IMR-90 (cell line): ENCODE results near the gene GABBR2.

ENCODE experiments used
- BHLHE40 ChIP-seq: fragments of 150-350 bp; IDR thresholded peaks from 2 replicates; pipeline ENCODE4 v1.6.1; 2016; ENCODE audit warnings: mild to moderate bottlenecking, low read depth, low read length
- CEBPB ChIP-seq: IDR thresholded peaks from 2 replicates; pipeline ENCODE4 v1.6.1; 2012; ENCODE audit warnings: low read depth, low read length, improper control_type of control experiment
- MAFK ChIP-seq: IDR thresholded peaks from 2 replicates; pipeline ENCODE4 v1.6.1; 2012; ENCODE audit warnings: low read depth, low read length, improper control_type of control experiment
- MAZ ChIP-seq: IDR thresholded peaks from 2 replicates; pipeline ENCODE4 v1.6.1; 2012; ENCODE audit warnings: low read depth, mild to moderate bottlenecking, low read length, improper control_type of control experiment, moderate library complexity, borderline replicate concordance
- MXI1 ChIP-seq: IDR thresholded peaks from 2 replicates; pipeline ENCODE4 v1.6.1; 2012; ENCODE audit warnings: low read depth, mild to moderate bottlenecking, low read length, moderate library complexity, borderline replicate concordance
- POLR2A ChIP-seq: IDR thresholded peaks from 2 replicates; pipeline ENCODE4 v1.6.1; 2012; ENCODE audit warnings: mild to moderate bottlenecking, low read depth, low read length
- RAD21 ChIP-seq: IDR thresholded peaks from 2 replicates; pipeline ENCODE4 v1.6.1; 2012; ENCODE audit warnings: low read length, improper control_type of control experiment
- RCOR1 ChIP-seq: IDR thresholded peaks from 2 replicates; pipeline ENCODE4 v1.6.1; 2012; ENCODE audit warnings: mild to moderate bottlenecking, low read length, improper control_type of control experiment; ENCODE audit not compliant: insufficient replicate concordance
- SMC3 ChIP-seq: fragments of 150-350 bp; IDR thresholded peaks from 2 replicates; pipeline ENCODE4 v1.6.1; 2016; ENCODE audit warnings: low read depth, mild to moderate bottlenecking, antibody characterized with exemption, low read length, moderate library complexity
- TF ChIP-seq, protein P1 (sequence below): conservative IDR thresholded peaks from 2 replicates; pipeline ENCODE4 v1.5.1; 2012; ENCODE audit warnings: mild to moderate bottlenecking, low read depth, low read length, improper control_type of control experiment
- TF ChIP-seq, protein P2 (sequence below): fragments of 150-350 bp; IDR thresholded peaks from 2 replicates; pipeline ENCODE4 v1.6.1; 2016; ENCODE audit warnings: low read depth, mild to moderate bottlenecking, low read length, moderate library complexity, borderline replicate concordance

DNA sequence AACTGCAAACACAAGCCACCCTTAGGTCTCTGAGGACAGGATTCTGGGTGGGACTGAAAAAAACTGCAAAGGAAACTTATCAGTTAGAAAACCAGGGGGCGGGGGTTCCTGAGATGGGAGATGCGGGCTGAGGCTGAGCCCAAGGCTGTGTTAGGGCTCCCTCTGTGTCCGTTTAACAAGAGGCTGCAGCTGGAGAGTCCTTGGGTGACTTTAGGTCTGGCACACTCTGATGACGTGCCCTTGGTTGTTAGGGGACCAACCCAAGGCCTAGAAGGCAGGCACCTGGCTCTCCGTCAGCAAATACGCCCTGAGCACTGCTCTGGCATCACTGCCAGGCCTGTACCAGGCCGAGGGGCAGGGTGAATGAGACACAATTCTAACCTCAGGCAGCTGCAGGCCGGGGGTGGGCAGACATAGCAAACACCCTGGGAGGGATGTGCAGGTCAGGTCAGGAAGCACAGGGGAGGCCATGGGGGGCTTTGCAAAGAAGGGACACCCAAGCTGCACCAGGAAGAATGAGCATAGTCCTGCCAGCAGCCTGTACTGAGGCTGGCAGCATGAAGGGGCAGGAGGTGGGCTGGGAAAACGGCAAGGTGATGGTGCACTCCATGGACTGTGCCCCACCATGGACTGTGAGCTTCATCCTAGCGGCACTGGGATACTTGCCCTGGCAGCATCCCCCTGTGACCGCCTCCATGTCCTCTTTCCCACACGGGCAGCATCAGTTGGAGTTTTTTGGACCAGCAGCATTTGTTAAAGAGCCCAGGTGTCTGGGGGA is 137.9 kb downstream of the GABBR2 start:
- TF ChIP-seq, protein P1, sequence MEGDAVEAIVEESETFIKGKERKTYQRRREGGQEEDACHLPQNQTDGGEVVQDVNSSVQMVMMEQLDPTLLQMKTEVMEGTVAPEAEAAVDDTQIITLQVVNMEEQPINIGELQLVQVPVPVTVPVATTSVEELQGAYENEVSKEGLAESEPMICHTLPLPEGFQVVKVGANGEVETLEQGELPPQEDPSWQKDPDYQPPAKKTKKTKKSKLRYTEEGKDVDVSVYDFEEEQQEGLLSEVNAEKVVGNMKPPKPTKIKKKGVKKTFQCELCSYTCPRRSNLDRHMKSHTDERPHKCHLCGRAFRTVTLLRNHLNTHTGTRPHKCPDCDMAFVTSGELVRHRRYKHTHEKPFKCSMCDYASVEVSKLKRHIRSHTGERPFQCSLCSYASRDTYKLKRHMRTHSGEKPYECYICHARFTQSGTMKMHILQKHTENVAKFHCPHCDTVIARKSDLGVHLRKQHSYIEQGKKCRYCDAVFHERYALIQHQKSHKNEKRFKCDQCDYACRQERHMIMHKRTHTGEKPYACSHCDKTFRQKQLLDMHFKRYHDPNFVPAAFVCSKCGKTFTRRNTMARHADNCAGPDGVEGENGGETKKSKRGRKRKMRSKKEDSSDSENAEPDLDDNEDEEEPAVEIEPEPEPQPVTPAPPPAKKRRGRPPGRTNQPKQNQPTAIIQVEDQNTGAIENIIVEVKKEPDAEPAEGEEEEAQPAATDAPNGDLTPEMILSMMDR, result no peak
- TF ChIP-seq RAD21, result no peak
- TF ChIP-seq MXI1, result no peak
- no peak for TF ChIP-seq POLR2A
- no peak for TF ChIP-seq MAZ
- TF ChIP-seq RCOR1, result no peak
- no peak for TF ChIP-seq BHLHE40
- no peak for TF ChIP-seq CEBPB
- TF ChIP-seq SMC3, result no peak
- TF ChIP-seq, protein P2, sequence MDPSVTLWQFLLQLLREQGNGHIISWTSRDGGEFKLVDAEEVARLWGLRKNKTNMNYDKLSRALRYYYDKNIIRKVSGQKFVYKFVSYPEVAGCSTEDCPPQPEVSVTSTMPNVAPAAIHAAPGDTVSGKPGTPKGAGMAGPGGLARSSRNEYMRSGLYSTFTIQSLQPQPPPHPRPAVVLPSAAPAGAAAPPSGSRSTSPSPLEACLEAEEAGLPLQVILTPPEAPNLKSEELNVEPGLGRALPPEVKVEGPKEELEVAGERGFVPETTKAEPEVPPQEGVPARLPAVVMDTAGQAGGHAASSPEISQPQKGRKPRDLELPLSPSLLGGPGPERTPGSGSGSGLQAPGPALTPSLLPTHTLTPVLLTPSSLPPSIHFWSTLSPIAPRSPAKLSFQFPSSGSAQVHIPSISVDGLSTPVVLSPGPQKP, result no peak
- TF ChIP-seq MAFK, result no peak
